Mucosa of rectum (tissue), 2 donors: ENCODE results near the gene GRM3.

ENCODE experiments used
- H3K27ac ChIP-seq, 2 donors: one replicate each; pipeline ENCODE4 v1.7.0; 2013; ENCODE audit warnings: inconsistent platforms in 2 of 2, low read depth in 2 of 2, low read length in 2 of 2
- H3K27me3 ChIP-seq, 2 donors: one replicate each; pipeline ENCODE4 v1.7.0; 2013; ENCODE audit warnings: low read length in 2 of 2; ENCODE audit not compliant: control insufficient read depth in 2 of 2, insufficient read depth in 2 of 2
- H3K36me3 ChIP-seq, 2 donors: one replicate each; pipeline ENCODE4 v1.7.0; 2013; ENCODE audit warnings: low read length in 2 of 2; ENCODE audit not compliant: control insufficient read depth in 2 of 2, insufficient read depth in 2 of 2
- H3K4me1 ChIP-seq, 2 donors: one replicate each; pipeline ENCODE4 v1.7.0; 2013; ENCODE audit warnings: low read length in 2 of 2, mild to moderate bottlenecking in 1 of 2; ENCODE audit not compliant: control insufficient read depth in 2 of 2, insufficient read depth in 2 of 2
- H3K4me3 ChIP-seq, 2 donors: one replicate each; pipeline ENCODE4 v1.7.0; 2013; ENCODE audit warnings: low read length in 2 of 2
- H3K9ac ChIP-seq, 2 donors: one replicate each; pipeline ENCODE4 v1.7.0; 2013; ENCODE audit warnings: low read length in 2 of 2, low read depth in 1 of 2, mild to moderate bottlenecking in 1 of 2
- H3K9me3 ChIP-seq, 2 donors: one replicate each; pipeline ENCODE4 v1.7.0; 2013; ENCODE audit warnings: low read length in 2 of 2; ENCODE audit not compliant: control insufficient read depth in 2 of 2
- donor health status: healthy.
- donor health status: Normal muscosa, but diverticular disease.

The GRM3 gene

GRCh38 chr7:86876146-86876545 lies 232.4 kb downstream of the GRM3 start:
- H3K9ac ChIP-seq = no peak overlapping the region
- no peaks in the 10 kb centered on the region for H3K36me3 ChIP-seq
- H3K27me3 ChIP-seq = no peaks in the 10 kb centered on the region
- H3K9me3 ChIP-seq = no peaks in the 10 kb centered on the region
- no peak overlapping the region for H3K27ac ChIP-seq
- H3K4me1 ChIP-seq = no peaks in the 10 kb centered on the region
- H3K4me3 ChIP-seq = no peak overlapping the region

- Histone ChIP-seq H3K4me3 (no peak overlapping the region), H3K27ac (no peak overlapping the region), H3K9ac (no peak overlapping the region), H3K36me3 (no peaks in the 10 kb centered on the region), H3K27me3 (no peaks in the 10 kb centered on the region), H3K9me3 (no peaks in the 10 kb centered on the region), H3K4me1 (no peaks in the 10 kb centered on the region)
Measured at GRCh38 chr7:86884152-86884551, 240.4 kb downstream of the GRM3 start.

- Histone ChIP-seq H3K9ac (no peak overlapping the region), H3K27ac (no peak overlapping the region), H3K27me3 (no peaks in the 10 kb centered on the region), H3K4me1 (no peaks in the 10 kb centered on the region), H3K9me3 (no peaks in the 10 kb centered on the region), H3K36me3 (no peaks in the 10 kb centered on the region), H3K4me3 (no peak overlapping the region)
Measured at GRCh38 chr7:86889501-86889900, 245.8 kb downstream of the GRM3 start.

- H3K4me3 ChIP-seq = no peak overlapping the region
- H3K27ac ChIP-seq = no peak overlapping the region
- no peaks in the 10 kb centered on the region for H3K27me3 ChIP-seq
- H3K36me3 ChIP-seq = no peaks in the 10 kb centered on the region
- no peaks in the 10 kb centered on the region for H3K9me3 ChIP-seq
- no peaks in the 10 kb centered on the region for H3K4me1 ChIP-seq
- no peak overlapping the region for H3K9ac ChIP-seq
Measured at GRCh38 chr7:86898171-86898570, 254.5 kb downstream of the GRM3 start.

- no peak overlapping the region for H3K9ac ChIP-seq
- H3K4me1 ChIP-seq = no peaks in the 10 kb centered on the region
- H3K36me3 ChIP-seq = no peaks in the 10 kb centered on the region
- H3K27ac ChIP-seq = no peak overlapping the region
- H3K4me3 ChIP-seq = no peak overlapping the region
- H3K27me3 ChIP-seq = no peaks in the 10 kb centered on the region
- H3K9me3 ChIP-seq = no peaks in the 10 kb centered on the region
Measured at GRCh38 chr7:86900886-86901285, 257.2 kb downstream of the GRM3 start.

- H3K4me3 ChIP-seq = no peak overlapping the region
Measured at GRCh38 chr7:86904949-86905834, 261.5 kb downstream of the GRM3 start.

GRCh38 chr7:86908948-86909347 lies 265.2 kb downstream of the GRM3 start:
- Histone ChIP-seq H3K36me3 (peaks cover 0 to 4% of the 10 kb centered on the region in 2 donors), H3K4me1 (no peaks in the 10 kb centered on the region), H3K4me3 (no peak overlapping the region)

More at GRCh38 chr7:86904949-86905834, 261.5 kb downstream of the GRM3 start:
- H3K9ac ChIP-seq = no peak overlapping the region
- no peak overlapping the region for H3K27ac ChIP-seq
- H3K4me1 ChIP-seq = no peaks in the 10 kb centered on the region
- H3K27me3 ChIP-seq = no peaks in the 10 kb centered on the region
- no peaks in the 10 kb centered on the region for H3K36me3 ChIP-seq
- H3K9me3 ChIP-seq = no peaks in the 10 kb centered on the region

GRCh38 chr7:86911659-86912058 lies 267.9 kb downstream of the GRM3 start:
- no peaks in the 10 kb centered on the region for H3K27me3 ChIP-seq
- H3K36me3 ChIP-seq = peaks cover 0 to 4% of the 10 kb centered on the region in 2 donors
- H3K4me1 ChIP-seq = no peaks in the 10 kb centered on the region
- no peak overlapping the region for H3K4me3 ChIP-seq
- no peak overlapping the region for H3K9ac ChIP-seq
- no peak overlapping the region for H3K27ac ChIP-seq
- no peaks in the 10 kb centered on the region for H3K9me3 ChIP-seq

More at GRCh38 chr7:86908948-86909347, 265.2 kb downstream of the GRM3 start:
- no peak overlapping the region for H3K27ac ChIP-seq
- H3K9me3 ChIP-seq = no peaks in the 10 kb centered on the region
- H3K9ac ChIP-seq = no peak overlapping the region
- H3K27me3 ChIP-seq = no peaks in the 10 kb centered on the region

- Histone ChIP-seq H3K27ac (no peak overlapping the region), H3K36me3 (peaks cover 0 to 4% of the 10 kb centered on the region in 2 donors)
Measured at GRCh38 chr7:86913709-86914108, 270.0 kb downstream of the GRM3 start.

More at GRCh38 chr7:86913709-86914108, 270.0 kb downstream of the GRM3 start:
- H3K4me3 ChIP-seq = no peak overlapping the region
- H3K9me3 ChIP-seq = no peaks in the 10 kb centered on the region
- H3K4me1 ChIP-seq = no peaks in the 10 kb centered on the region
- H3K27me3 ChIP-seq = no peaks in the 10 kb centered on the region
- H3K9ac ChIP-seq = no peak overlapping the region
